K562 (cell line): ENCODE data around the gene GDF2. TPM values are rescaled to one million over a fixed set of nuclear protein-coding genes. Genes with fewer than 3 reads are reported as not detected.
A peak's percentile ranks its signal among the peaks of the same experiment; 100 is the strongest.

Experiments
- ATAC-seq: fragments of 200-7000 bp; cut with Tn5 transposase; 3 replicates; pipeline ENCODE4 v1.9.1; 2020; ENCODE audit warnings: moderate library complexity
- BruUV-seq: library from RNA; stranded (reverse); fragments of 400-500 nt; replicated peaks from 2 replicates; lab custom pipeline; 2021; lab: Mats Ljungman, UMichigan
- CTCF ChIA-PET: fragments of 300-600 bp; formaldehyde crosslinking; extraction: SDS; loops from one replicate; lab custom pipeline; 2021; ENCODE audit warnings: low intra/inter-chr PET ratio; lab: Yijun Ruan, JAX
- POLR2A ChIA-PET: fragments of 300-600, 350-650 bp; sonication (Branson Sonifier 250); formaldehyde crosslinking; extraction: SDS; loops from one replicate; lab custom pipeline; 2021; ENCODE audit warnings: antibody characterized with exemption, inconsistent platforms; lab: Yijun Ruan, JAX
- DNase-seq, 4 experiments: peaks; one replicate each; pipeline versions ENCODE4 v3.0.0 to v3.0.0-alpha.2; 2011 to 2018; ENCODE audit warnings: low spot score in 3 of 4, mixed read lengths in 3 of 4; ENCODE audit errors: extremely low read depth in 1 of 4
- FAIRE-seq: peaks from 2 replicates; lab custom pipeline; 2011; peaks lifted over from hg19 to GRCh38; lab: Jason Lieb, UNC
- H2AFZ ChIP-seq: 2 replicates; pipeline ENCODE4 v1.6.0; 2011; ENCODE audit warnings: low read depth, low read length, control low read depth, inconsistent platforms
- H3K27ac ChIP-seq: fragments of 200-600 bp; 3 replicates; pipeline ENCODE4 v1.8.0; 2011; ENCODE audit warnings: low read depth, mild to moderate bottlenecking, control low read depth, inconsistent platforms, low read length, moderate library complexity, mixed read lengths; ENCODE audit errors: extremely low read depth
- H3K27me3 ChIP-seq, 2 experiments: fragments of 300-600 bp in 1 of 2; 2 replicates in 1 of 2; 3 replicates in 1 of 2; pipeline versions ENCODE4 v1.6.0 to v1.8.0; 2011; ENCODE audit warnings: inconsistent platforms in 2 of 2, low read length in 2 of 2, mild to moderate bottlenecking in 1 of 2, mixed read lengths in 1 of 2, moderate library complexity in 1 of 2; ENCODE audit not compliant: control insufficient read depth in 2 of 2, insufficient read depth in 2 of 2
- H3K36me3 ChIP-seq: fragments of 300-600 bp; 3 replicates; pipeline ENCODE4 v1.8.0; 2011; ENCODE audit warnings: mild to moderate bottlenecking, low read length, inconsistent platforms; ENCODE audit not compliant: control insufficient read depth, insufficient read depth
- H3K4me1 ChIP-seq, 2 experiments: fragments of 200-600 bp in 1 of 2; replicated peaks in 1 of 2; 2 replicates in 1 of 2; 3 replicates in 1 of 2; pipeline versions ENCODE4 v1.5.1 to v1.8.0; 2011; ENCODE audit warnings: inconsistent platforms in 2 of 2, low read length in 2 of 2, mild to moderate bottlenecking in 1 of 2, mixed read lengths in 1 of 2, moderate library complexity in 1 of 2; ENCODE audit not compliant: control insufficient read depth in 2 of 2, insufficient read depth in 2 of 2
- H3K4me2 ChIP-seq: 2 replicates; pipeline ENCODE4 v1.6.1; 2011; ENCODE audit warnings: low read length, control low read depth, inconsistent platforms, mixed read lengths; ENCODE audit not compliant: insufficient read depth
- H3K4me3 ChIP-seq: fragments of 200-600 bp; sonication (generic), shearing (Covaris generic); 2 replicates; pipeline ENCODE4 v1.5.1; 2016; ENCODE audit warnings: control low read depth, inconsistent platforms
- H3K79me2 ChIP-seq: fragments of 200-600 bp; 3 replicates; pipeline ENCODE4 v1.8.0; 2011; ENCODE audit warnings: low read length, inconsistent platforms; ENCODE audit not compliant: control insufficient read depth, insufficient read depth
- H3K9ac ChIP-seq, 2 experiments: 2 replicates each; pipeline versions ENCODE4 v1.6.0 to v1.6.1; 2011; ENCODE audit warnings: low read depth in 2 of 2, low read length in 2 of 2, control low read depth in 1 of 2, inconsistent platforms in 1 of 2, mild to moderate bottlenecking in 1 of 2, mixed read lengths in 1 of 2; ENCODE audit not compliant: insufficient read depth in 1 of 2
- H3K9me1 ChIP-seq: one replicate; pipeline ENCODE4 v1.6.0; 2011; ENCODE audit warnings: inconsistent platforms, mild to moderate bottlenecking, low read length, moderate library complexity; ENCODE audit not compliant: control insufficient read depth, insufficient read depth
- H3K9me3 ChIP-seq: replicated peaks from 2 replicates; pipeline ENCODE4 v1.5.1; 2011; ENCODE audit warnings: low read depth, low read length, inconsistent platforms; ENCODE audit not compliant: control insufficient read depth, insufficient read depth
- H4K20me1 ChIP-seq: replicated peaks from 2 replicates; pipeline ENCODE4 v1.6.1; 2011; ENCODE audit warnings: low read length, inconsistent platforms, mixed read lengths; ENCODE audit not compliant: control insufficient read depth, insufficient read depth
- MTF1 ChIP-seq: fragments of 250-450 bp; sonication (Bioruptor Pico); IDR thresholded peaks from 2 replicates; pipeline ENCODE4 v1.9.0; 2021; ENCODE audit warnings: moderate library complexity, mild to moderate bottlenecking, inconsistent platforms, borderline replicate concordance
- TSC22D4 ChIP-seq: fragments of 450-650 bp; IDR thresholded peaks from 2 replicates; pipeline ENCODE4 v1.6.1; 2016; ENCODE audit warnings: missing genetic modification characterization, missing biosample characterization, control low read depth
- WGBS: fragments of 100-300 bp; shearing (Covaris generic); methylation state at CpG from one replicate; pipeline ENCODE4 v1.1.6; 2016; ENCODE audit warnings: low coverage, mixed read lengths; ENCODE audit not compliant: insufficient coverage; ENCODE audit errors: missing lambda C conversion rate; 5-methylcytosine and 5-hydroxymethylcytosine counted together
- in situ Hi-C: fragments of 300-500 bp; cut with MboI; formaldehyde crosslinking; loops from 4 replicates; pipeline ENCODE4 v1.15.0; 2018; ENCODE audit warnings: inconsistent platforms, mixed read lengths
- intact Hi-C: fragments of 100-400 bp; cut with micrococcal nuclease; formaldehyde crosslinking; loops from 2 replicates; pipeline ENCODE4 v1.14.2; 2022
- polyA plus RNA-seq, 8 experiments: library from polyadenylated mRNA; depleted of rRNA in 4 of 8; stranded (reverse) in 5 of 8; unstranded in 3 of 8; fragments of >200 nt; fragmentation: Nextera tagmentation in 2 of 8; fragmentation: Illumina TruSeq in 1 of 8; extraction: Ambion mirVana in 2 of 8; extraction: Trizol in 1 of 8; gene quantifications; 2 replicates each; pipeline versions ENCODE4 v1.2.1 to v1.2.3, GENCODE V29; 2011 to 2014; ENCODE audit warnings: inconsistent platforms in 1 of 8, missing spikeins in 1 of 8
- total RNA-seq, 7 experiments: library from RNA; depleted of rRNA in 6 of 7; stranded (reverse); fragments of >200 nt in 6 of 7; fragmentation: Illumina TruSeq in 2 of 7; extraction: Trizol in 2 of 7; gene quantifications; 2 replicates each; pipeline versions ENCODE4 v1.2.1 to v1.2.3, GENCODE V29; 2011 to 2021; ENCODE audit warnings: low replicate concordance in 1 of 7
- TF ChIP-seq, protein P1 (sequence below): fragments of 450-650 bp; IDR thresholded peaks from 2 replicates; pipeline ENCODE4 v1.6.1; 2016
- TF ChIP-seq, protein P2 (sequence below): fragments of 250-450 bp; sonication (Bioruptor Pico); IDR thresholded peaks from 2 replicates; pipeline ENCODE4 v1.6.1; 2021; ENCODE audit warnings: mild to moderate bottlenecking

The GDF2 gene
- total and polyA plus RNA-seq, 9 of the 15 experiments (the other 6 are each of a cell fraction or from before 2014, with no cell fraction given): 0.08 to 0.58 (median 0.27) TPM; not detected in 2

DNA sequence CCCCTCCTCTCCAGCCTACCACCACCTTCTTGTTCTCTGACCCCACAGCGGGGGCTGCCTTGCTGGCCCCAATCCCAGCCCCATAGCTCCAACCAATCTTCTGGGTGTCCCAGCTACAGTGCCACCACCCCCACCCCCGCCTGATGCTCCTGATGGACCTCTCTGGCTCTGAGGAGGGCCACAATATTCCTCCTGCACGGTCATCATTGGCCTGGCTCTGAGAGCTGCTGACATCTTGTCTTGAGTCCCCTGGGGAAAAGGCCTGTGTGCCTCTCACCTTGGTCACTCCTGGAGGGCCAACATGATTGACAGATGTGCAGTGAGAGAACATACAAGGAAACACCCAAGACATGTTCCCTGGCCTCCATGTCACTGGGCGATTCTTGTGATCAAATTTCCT is 7.6 kb downstream of the GDF2 start:
- Histone ChIP-seq H3K79me2 (no peaks in the 10 kb centered on the region), H3K27ac (no peak overlapping the region), H3K9me1 (no peaks in the 10 kb centered on the region), H3K27me3 (no peaks in the 10 kb centered on the region), H4K20me1 (no peaks in the 10 kb centered on the region), H3K4me1 (peaks cover 24 to 33% of the 10 kb centered on the region in 2 experiments), H3K4me3 (no peak overlapping the region), H3K9me3 (no peaks in the 10 kb centered on the region), H3K36me3 (no peaks in the 10 kb centered on the region), H2AFZ (no peak overlapping the region), H3K9ac (no peak overlapping the region), H3K4me2 (no peak overlapping the region)
- in situ Hi-C loops (no loop called here), intact Hi-C loops (no loop called here)
- TF ChIP-seq, protein P1, sequence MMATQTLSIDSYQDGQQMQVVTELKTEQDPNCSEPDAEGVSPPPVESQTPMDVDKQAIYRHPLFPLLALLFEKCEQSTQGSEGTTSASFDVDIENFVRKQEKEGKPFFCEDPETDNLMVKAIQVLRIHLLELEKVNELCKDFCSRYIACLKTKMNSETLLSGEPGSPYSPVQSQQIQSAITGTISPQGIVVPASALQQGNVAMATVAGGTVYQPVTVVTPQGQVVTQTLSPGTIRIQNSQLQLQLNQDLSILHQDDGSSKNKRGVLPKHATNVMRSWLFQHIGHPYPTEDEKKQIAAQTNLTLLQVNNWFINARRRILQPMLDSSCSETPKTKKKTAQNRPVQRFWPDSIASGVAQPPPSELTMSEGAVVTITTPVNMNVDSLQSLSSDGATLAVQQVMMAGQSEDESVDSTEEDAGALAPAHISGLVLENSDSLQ: peak; percentile 58; the same call in 1 of the 2 replicates
- TF ChIP-seq MTF1 (CRISPR knock-in tag): no peak
- ChIA-PET CTCF (no interaction called here), POLR2A (interaction anchor here (0.5 to 0.7 kb wide), 2 partner anchors 9 to 30 kb away, joined by 3 read pairs; partner anchors contain the start of gene GDF10)
- BruUV-seq: no TSS peak
- DNase-seq (no peak), ATAC-seq (no peak), FAIRE-seq (no peak)
- WGBS: 24% methylated on average over 3 of the region's 4 CpGs

GRCh38 chr10:47330366-47330765 is 8.1 kb downstream of the GDF2 start:
- 42% methylated on average over 3 of the region's 3 CpGs for WGBS
- no peak overlapping the region for H3K4me3 ChIP-seq
- POLR2A ChIA-PET: interaction anchor here (0.7 kb wide), 1 partner anchor 9 kb away, joined by 3 read pairs; no protein-coding TSS in a partner anchor
- in situ Hi-C loops (no loop called here), intact Hi-C loops (no loop called here)
- H3K79me2 ChIP-seq: no peaks in the 10 kb centered on the region
- H4K20me1 ChIP-seq: no peaks in the 10 kb centered on the region
- H2AFZ ChIP-seq: no peak overlapping the region
- no peak overlapping the region for H3K9ac ChIP-seq
- H3K27me3 ChIP-seq: no peaks in the 10 kb centered on the region
- H3K4me2 ChIP-seq: no peak overlapping the region
- CTCF ChIA-PET: no interaction called here
- no peak for DNase-seq
- FAIRE-seq: no peak
- H3K4me1 ChIP-seq: peaks cover 24 to 30% of the 10 kb centered on the region in 2 experiments
- no peaks in the 10 kb centered on the region for H3K9me3 ChIP-seq
- no peaks in the 10 kb centered on the region for H3K9me1 ChIP-seq
- ATAC-seq: no peak
- H3K27ac ChIP-seq: no peak overlapping the region
- TF ChIP-seq, protein P2, sequence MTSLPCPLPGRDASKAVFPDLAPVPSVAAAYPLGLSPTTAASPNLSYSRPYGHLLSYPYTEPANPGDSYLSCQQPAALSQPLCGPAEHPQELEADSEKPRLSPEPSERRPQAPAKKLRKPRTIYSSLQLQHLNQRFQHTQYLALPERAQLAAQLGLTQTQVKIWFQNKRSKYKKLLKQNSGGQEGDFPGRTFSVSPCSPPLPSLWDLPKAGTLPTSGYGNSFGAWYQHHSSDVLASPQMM (CRISPR knock-in tag): no peak
- TF ChIP-seq TSC22D4 (tag): no peak
- no peaks in the 10 kb centered on the region for H3K36me3 ChIP-seq
- BruUV-seq: no TSS peak
